Esophagus muscularis mucosa (tissue), 4 donors: ENCODE data around the gene ARSA. TPM values are rescaled to one million over a fixed set of nuclear protein-coding genes. Genes with fewer than 3 reads are reported as not detected.
A peak's percentile ranks its signal among the peaks of the same experiment; 100 is the strongest.

Source experiments
- DNase-seq: peaks from one replicate; pipeline ENCODE4 v3.0.0-alpha.2; 2017; ENCODE audit errors: extremely low spot score
- H3K27ac ChIP-seq, 4 donors: fragments of 200-600 bp; sonication (generic); replicated peaks in 1 of 4; 1 replicate in 3 of 4; 2 replicates in 1 of 4; pipeline ENCODE4 v1.5.1; 2016 to 2019; ENCODE audit warnings: mild to moderate bottlenecking in 1 of 4
- H3K27me3 ChIP-seq, 4 donors: fragments of 200-600 bp; sonication (generic); one replicate each; pipeline versions ENCODE4 v1.5.1 to v1.6.0; 2016 to 2019
- H3K36me3 ChIP-seq, 4 donors: fragments of 200-600 bp; sonication (generic); one replicate each; pipeline ENCODE4 v1.5.1; 2016 to 2019
- H3K4me1 ChIP-seq, 4 donors: fragments of 200-600 bp; sonication (generic); one replicate each; pipeline ENCODE4 v1.5.1; 2016 to 2019
- H3K4me3 ChIP-seq, 4 donors: fragments of 200-600 bp; sonication (generic); 1 replicate in 2 of 4; 2 replicates in 2 of 4; pipeline ENCODE4 v1.5.1; 2016 to 2019; ENCODE audit warnings: mild to moderate bottlenecking in 4 of 4, moderate library complexity in 1 of 4
- H3K9me3 ChIP-seq, 4 donors: fragments of 200-600 bp; sonication (generic); 1 replicate in 3 of 4; 2 replicates in 1 of 4; pipeline ENCODE4 v1.5.1; 2016 to 2019
- EP300 ChIP-seq: sonication (generic); formaldehyde crosslinking; IDR thresholded peaks from one replicate; pipeline ENCODE4 v1.6.1; 2017; ENCODE audit warnings: antibody characterized with exemption
- POLR2A ChIP-seq: fragments of 450-650 bp; IDR thresholded peaks from one replicate; pipeline ENCODE4 v1.6.1; 2017; ENCODE audit warnings: antibody characterized with exemption, moderate library complexity, mild to moderate bottlenecking, low read depth
- POLR2AphosphoS5 ChIP-seq, 2 donors: sonication (generic); formaldehyde crosslinking; IDR thresholded peaks; one replicate each; pipeline ENCODE4 v1.6.1; 2017; ENCODE audit warnings: antibody characterized with exemption in 2 of 2
- WGBS: methylation state at CpG from one replicate; pipeline ENCODE4 v1.1.5; 2018; 5-methylcytosine and 5-hydroxymethylcytosine counted together
- intact Hi-C: fragments of 100-400 bp; cut with DNase I; formaldehyde crosslinking; loops from one replicate; pipeline ENCODE4 v1.15.1; 2023
- total RNA-seq, 4 donors: library from RNA; depleted of rRNA; stranded (reverse); fragments of >200 nt; gene quantifications; one replicate each; pipeline versions ENCODE4 v1.1.0 to v1.2.1, GENCODE V29; 2016
- TF ChIP-seq, protein P1 (sequence below), 3 experiments: fragments of 200-600 bp in 2 of 3; fragments of 450-650 bp in 1 of 3; sonication (generic) in 2 of 3; IDR thresholded peaks; one replicate each; pipeline ENCODE4 v1.5.1; 2017 to 2019; ENCODE audit warnings: antibody characterized with exemption in 3 of 3, mild to moderate bottlenecking in 2 of 3, moderate library complexity in 1 of 3

The ARSA gene
- total RNA-seq, 4 donors from 2014 or later, result 24.5 to 49.4 (median 28.8) TPM

DNA sequence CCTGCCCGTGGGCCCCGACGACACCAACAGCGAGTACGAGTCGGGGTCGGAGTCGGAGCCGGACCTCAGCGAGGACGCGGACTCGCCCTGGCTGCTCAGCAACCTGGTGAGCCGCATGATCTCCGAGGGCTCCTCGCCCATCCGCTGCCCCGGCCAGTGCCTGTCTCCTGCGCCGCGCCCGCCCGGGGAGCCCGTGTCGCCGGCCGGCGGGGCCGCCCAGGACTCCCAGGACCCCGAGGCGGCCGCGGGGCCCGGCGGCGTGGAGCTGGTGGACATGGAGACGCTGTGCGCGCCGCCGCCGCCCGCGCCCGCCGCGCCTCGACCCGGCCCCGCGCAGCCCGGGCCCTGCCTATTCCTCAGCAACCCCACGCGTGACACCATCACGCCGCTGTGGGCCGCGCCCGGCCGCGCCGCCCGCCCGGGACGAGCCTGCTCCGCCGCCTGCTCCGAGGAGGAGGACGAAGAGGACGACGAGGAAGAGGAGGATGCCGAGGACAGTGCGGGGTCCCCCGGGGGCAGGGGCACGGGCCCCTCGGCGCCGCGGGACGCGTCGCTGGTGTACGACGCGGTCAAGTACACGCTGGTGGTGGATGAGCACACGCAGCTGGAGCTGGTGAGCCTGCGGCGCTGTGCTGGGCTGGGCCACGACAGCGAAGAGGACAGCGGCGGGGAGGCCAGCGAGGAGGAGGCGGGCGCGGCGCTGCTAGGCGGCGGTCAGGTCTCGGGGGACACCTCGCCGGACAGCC, 23.5 kb downstream of the ARSA start:
- Histone ChIP-seq H3K9me3 (no peaks in the 10 kb centered on the region), H3K36me3 (no peaks in the 10 kb centered on the region), H3K27me3 (peaks cover 0 to 94% (median 17%) of the 10 kb centered on the region in 4 donors), H3K4me3 (no peak overlapping the region), H3K4me1 (peaks cover 9 to 30% (median 20%) of the 10 kb centered on the region in 4 donors), H3K27ac (no peak overlapping the region)
- whole genome bisulfite sequencing, result 73% methylated on average over 46 of the region's 103 CpGs
- no peak for TF ChIP-seq EP300
- TF ChIP-seq, protein P1, sequence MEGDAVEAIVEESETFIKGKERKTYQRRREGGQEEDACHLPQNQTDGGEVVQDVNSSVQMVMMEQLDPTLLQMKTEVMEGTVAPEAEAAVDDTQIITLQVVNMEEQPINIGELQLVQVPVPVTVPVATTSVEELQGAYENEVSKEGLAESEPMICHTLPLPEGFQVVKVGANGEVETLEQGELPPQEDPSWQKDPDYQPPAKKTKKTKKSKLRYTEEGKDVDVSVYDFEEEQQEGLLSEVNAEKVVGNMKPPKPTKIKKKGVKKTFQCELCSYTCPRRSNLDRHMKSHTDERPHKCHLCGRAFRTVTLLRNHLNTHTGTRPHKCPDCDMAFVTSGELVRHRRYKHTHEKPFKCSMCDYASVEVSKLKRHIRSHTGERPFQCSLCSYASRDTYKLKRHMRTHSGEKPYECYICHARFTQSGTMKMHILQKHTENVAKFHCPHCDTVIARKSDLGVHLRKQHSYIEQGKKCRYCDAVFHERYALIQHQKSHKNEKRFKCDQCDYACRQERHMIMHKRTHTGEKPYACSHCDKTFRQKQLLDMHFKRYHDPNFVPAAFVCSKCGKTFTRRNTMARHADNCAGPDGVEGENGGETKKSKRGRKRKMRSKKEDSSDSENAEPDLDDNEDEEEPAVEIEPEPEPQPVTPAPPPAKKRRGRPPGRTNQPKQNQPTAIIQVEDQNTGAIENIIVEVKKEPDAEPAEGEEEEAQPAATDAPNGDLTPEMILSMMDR (IDR thresholded peaks at IDR 0.05), result no peak
- TF ChIP-seq POLR2AphosphoS5 (IDR thresholded peaks at IDR 0.05), result no peak
- no peak for TF ChIP-seq POLR2A
- DNase-seq, result no peak
- intact Hi-C loops, result no loop called here

DNA sequence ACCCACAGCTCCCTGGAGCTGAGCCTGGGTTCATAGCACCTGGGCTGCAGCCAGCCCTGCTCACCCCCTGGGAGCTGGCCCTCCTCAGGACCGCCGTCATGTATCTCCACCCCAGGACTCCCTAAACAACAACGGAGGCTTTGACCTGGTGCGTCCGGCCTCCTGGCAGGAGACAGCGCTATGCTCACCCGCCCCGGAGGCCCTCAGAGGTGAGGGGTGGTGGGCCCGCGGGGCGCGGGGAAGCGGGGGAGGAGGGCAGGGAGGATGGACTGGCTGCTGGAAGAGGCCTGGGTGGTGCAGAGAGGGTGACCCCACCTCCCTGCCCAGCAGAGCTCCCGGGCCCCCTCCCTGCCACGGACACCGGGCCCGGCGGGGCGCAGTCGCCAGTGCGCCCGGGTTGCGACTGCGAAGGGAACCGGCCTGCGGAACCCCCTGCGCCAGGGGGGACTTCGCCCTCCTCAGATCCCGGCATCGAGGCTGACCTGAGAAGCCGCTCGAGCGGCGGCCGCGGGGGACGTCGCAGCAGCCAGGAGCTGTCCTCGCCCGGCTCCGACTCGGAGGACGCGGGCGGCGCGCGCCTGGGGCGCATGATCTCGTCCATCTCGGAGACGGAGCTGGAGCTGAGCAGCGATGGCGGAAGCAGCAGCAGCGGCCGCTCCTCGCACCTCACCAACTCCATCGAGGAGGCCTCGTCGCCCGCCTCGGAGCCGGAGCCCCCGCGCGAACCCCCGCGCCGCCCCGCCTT, 24.3 kb downstream of the ARSA start:
- no peaks in the 10 kb centered on the region for H3K9me3 ChIP-seq
- intact Hi-C loops, result no loop called here
- peaks cover 9 to 30% (median 20%) of the 10 kb centered on the region in 4 donors for H3K4me1 ChIP-seq
- no peak overlapping the region for H3K27ac ChIP-seq
- TF ChIP-seq POLR2AphosphoS5 (IDR thresholded peaks at IDR 0.05) (no peak), EP300 (no peak), POLR2A (no peak)
- TF ChIP-seq, protein P1 (IDR thresholded peaks at IDR 0.05), result no peak
- H3K27me3 ChIP-seq, result peaks cover 0 to 94% (median 18%) of the 10 kb centered on the region in 4 donors
- no peak overlapping the region for H3K4me3 ChIP-seq
- DNase-seq, result no peak
- WGBS, result 0% methylated on average over 5 of the region's 70 CpGs
- no peaks in the 10 kb centered on the region for H3K36me3 ChIP-seq

DNA sequence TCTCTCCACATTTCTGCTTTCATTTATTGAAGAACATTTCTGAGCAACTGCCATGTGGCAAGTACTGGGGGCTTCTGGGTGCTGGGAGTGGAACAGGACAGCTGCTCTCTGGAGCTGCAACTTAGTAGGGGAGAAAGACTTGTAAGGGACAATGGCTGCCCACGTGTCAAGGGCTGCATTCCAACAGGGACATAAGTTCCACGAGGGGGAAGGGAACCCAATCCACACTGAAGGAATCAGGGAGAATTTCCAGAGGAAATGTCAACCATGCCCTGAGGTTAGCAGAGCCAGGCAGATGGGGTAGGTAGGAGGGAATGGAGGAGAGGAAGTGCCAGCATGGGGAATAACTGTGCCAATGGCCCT, 25.6 kb downstream of the ARSA start:
- intact Hi-C loops, result no loop called here
- Histone ChIP-seq H3K27ac (no peak overlapping the region), H3K27me3 (peaks cover 0 to 97% (median 18%) of the 10 kb centered on the region in 4 donors), H3K4me1 (peaks cover 9 to 30% (median 20%) of the 10 kb centered on the region in 4 donors), H3K36me3 (no peaks in the 10 kb centered on the region), H3K9me3 (no peaks in the 10 kb centered on the region), H3K4me3 (no peak overlapping the region)
- 37% methylated on average over 2 of the region's 2 CpGs for WGBS
- TF ChIP-seq POLR2A, result no peak
- TF ChIP-seq, protein P1 (IDR thresholded peaks at IDR 0.05), result no peak
- no peak for TF ChIP-seq POLR2AphosphoS5 (IDR thresholded peaks at IDR 0.05)
- no peak for TF ChIP-seq EP300
- DNase-seq, result no peak

DNA sequence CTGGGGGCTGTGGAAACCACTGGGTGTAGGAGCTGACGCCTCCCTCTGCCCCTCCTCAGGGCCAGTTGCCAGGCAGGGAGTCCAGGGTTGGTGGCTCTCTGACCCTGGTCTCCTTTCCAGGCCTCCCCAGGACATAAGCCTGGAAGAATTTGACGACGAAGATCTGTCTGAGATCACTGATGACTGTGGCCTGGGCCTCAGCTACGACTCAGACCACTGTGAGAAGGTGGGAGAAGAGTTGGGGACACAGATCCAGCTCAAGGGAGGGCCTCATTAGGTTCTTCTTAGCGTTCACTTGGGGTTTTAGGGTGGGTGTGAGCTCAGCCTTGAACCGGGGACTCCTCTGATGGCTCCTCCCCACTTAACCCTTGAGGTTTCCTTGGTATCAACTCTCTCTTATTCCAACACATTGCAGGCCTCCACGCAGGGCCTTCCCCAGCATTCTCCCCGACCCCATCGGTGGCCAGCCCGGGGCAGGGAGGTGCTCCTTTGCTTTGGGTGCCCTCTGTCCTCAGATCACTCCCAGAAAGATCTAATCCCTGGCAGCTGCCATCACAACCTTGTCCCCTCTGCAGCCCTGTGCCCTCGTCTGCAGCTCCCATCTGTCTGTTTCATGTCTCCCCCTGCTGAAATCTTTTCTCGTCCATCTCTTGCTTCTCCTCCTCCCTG, 26.1 kb downstream of the ARSA start:
- H3K27me3 ChIP-seq, result peaks cover 0 to 97% (median 18%) of the 10 kb centered on the region in 4 donors

More for the DNA sequence above, 26.1 kb downstream of the ARSA start:
- no peaks in the 10 kb centered on the region for H3K9me3 ChIP-seq
- peaks cover 0 to 3% (median 0%) of the 10 kb centered on the region in 4 donors for H3K36me3 ChIP-seq
- peak overlapping the region in 1 of 4 donors; percentile 55 for H3K4me3 ChIP-seq
- TF ChIP-seq POLR2A (no peak), POLR2AphosphoS5 (IDR thresholded peaks at IDR 0.05) (no peak), EP300 (no peak)
- H3K27ac ChIP-seq, result no peak overlapping the region
- H3K4me1 ChIP-seq, result peaks cover 9 to 30% (median 20%) of the 10 kb centered on the region in 4 donors
- WGBS, result 67% methylated on average over 12 of the region's 12 CpGs
- no peak for DNase-seq
- intact Hi-C loops, result no loop called here
